Fibroblast of skin of abdomen (primary cell): Measurements from ENCODE around the gene JTB.

ENCODE experiments used
- DNase-seq: peaks from one replicate; pipeline ENCODE4 v3.0.0-alpha.2; 2013

The JTB gene

DNA sequence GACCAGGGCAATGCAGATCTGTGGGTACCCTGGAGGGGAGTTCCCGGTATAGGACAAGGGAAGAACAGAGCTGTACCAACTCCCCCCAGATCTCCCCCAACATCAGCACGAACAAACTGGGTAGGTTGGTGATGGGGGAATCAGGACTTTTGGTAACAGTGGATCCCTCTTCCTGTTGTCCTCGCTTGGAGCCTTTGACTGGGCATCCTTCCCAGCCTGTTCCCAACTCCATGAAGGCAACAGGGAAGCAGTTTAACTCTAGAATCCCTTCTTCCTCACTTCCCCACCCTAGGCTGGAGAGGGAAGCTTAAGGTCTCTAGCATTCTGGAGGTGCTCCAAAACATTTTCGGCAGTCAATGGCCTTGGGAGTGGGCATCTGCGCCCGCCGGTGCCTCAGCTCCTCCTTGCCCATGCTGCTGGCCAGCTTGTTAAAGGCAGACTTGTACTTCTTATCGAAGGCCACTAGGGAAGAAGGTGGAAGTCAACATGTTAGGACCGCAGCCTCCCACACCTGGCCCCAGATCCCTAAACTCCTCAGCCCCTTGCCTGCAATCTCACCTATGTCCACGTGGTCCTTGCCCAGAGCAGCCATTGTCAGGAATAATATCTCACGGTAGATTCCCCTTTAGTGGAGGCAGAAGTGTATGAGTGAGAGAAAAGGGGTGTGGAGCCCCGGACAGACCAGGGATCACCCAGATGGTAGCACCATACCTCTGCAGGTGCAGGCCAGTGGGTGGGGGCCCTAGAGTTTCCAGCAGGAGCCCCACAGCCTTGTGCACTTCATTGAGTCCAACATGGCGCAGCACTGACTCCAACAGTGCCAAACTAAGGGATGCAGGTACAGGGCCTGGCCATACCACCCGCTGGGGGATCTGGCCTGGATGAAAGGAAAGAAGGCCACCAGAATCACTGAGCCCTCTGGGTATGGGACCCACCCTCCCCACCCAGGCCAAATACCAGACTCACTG, 47.2 kb downstream of the JTB start:
- DNase-seq: no peak

DNA sequence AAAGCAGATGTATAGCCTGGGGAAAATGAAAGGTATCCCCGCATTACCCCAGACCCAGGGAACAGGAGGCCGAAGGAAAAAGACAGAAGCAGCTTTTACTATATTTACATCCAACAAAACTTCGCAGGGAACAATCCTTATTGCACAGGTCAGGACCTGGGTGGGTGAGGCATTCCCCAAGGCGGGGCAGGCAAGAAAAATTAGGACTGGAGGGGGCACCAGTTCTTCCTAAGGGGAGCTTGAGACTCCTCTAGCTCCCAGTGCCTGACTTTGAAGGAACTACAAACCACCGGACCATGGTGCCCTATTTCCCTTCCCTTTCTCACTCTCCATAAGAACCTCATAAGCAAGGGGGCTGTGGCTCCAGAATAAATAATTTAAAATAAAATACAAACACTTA, 48.0 kb downstream of the JTB start:
- no peak for DNase-seq

DNA sequence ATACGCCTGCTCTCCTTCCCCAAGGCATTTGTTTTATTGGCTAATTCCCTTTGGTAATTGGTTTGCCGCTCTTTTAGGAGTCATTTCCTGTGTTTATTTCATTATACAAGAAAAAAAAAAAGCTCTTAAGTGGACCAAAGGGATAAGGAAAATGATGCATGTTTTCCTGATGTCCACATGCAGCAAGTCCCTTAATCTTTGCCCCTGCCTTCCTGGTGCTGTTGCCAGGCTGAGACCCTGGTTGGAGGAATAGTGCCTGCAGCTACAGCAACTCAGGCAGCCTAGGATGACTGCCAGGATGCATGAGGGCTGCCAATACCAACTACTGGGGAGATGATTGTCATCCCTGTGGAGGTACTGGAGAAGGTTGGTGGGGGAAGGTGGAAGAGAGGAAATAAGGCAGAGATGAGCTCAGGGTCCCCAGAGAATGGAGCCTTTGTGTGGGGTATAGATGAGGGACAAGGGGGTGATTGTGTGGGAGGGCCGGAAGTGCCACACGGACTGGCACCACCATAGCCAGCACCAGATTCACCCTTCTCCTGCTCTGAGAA, 48.6 kb downstream of the JTB start:
- no peak for DNase-seq

DNA sequence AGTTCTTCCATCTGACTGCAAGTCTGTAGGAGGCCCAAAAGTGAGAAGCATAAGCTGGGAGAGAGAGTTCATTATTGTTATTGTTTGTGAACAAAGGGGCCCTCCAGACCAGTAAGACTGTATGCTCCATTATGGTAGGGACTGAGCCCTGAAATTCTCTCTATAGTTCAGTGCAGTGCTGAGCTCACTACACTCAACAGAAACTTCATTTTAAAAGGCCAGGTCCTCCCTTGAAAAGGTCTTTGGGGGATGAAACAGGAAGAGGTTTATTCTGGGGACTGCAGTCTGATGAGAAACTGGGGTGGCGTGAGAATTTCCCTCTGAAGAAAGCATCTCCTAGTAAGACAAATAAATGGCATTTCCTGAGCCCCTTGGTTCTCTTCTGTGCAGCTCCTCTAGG, 49.2 kb downstream of the JTB start:
- DNase-seq: no peak

DNA sequence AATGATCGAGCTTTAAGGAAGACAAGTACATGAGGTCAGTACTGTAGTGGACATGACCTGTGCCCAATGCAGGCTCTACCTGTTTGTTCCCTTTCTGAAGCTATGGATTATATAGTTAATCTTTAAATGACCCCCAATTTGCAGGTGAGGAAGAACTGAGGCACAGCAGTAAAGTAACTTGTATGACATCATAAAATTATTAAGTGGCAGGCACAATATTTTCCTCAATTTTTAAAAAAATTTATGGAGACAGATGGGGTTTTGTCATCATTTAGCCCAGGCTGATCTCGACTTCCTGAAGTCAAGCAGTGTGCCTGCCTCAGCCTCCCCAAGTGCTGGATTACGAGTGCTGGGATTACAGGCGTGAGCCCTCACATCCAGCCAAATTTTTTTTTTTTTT, 51.1 kb downstream of the JTB start:
- DNase-seq: no peak
